ENCODE results near the gene MCF2L.

Gene MCF2L

GRCh38 chr13:113061796-113062425 is 92.9 kb downstream of the MCF2L start:
- no peak overlapping the region for H3K27ac ChIP-seq (ENCODE audit: low read length)
- no peak overlapping the region for H2AFZ ChIP-seq (ENCODE audit: low read depth, low read length)
- no peaks in the 10 kb centered on the region for H3K36me3 ChIP-seq (replicated peaks; ENCODE audit: low read depth, low read length)
- H3K4me3 ChIP-seq (ENCODE audit: low read length): no peak overlapping the region
- no peak overlapping the region for H3K4me2 ChIP-seq (ENCODE audit: low read length)
- H4K20me1 ChIP-seq (ENCODE audit: insufficient read depth, low read length): no peaks in the 10 kb centered on the region
- H3K4me1 ChIP-seq (ENCODE audit: low read length): no peaks in the 10 kb centered on the region
- H3K27me3 ChIP-seq (ENCODE audit: low read depth, low read length): no peaks in the 10 kb centered on the region
- H3K9me3 ChIP-seq (ENCODE audit: insufficient read depth, low read length): no peaks in the 10 kb centered on the region
- TF ChIP-seq EZH2phosphoT487 (IDR thresholded peaks at IDR 0.05; ENCODE audit: low read depth) (no peak), CTCF (IDR thresholded peaks at IDR 0.05; ENCODE audit: low read depth, low read length) (no peak)
- no peak overlapping the region for H3K9ac ChIP-seq (ENCODE audit: low read length)
- no peaks in the 10 kb centered on the region for H3K79me2 ChIP-seq (ENCODE audit: low read length)

GRCh38 chr13:113062691-113063090 is 93.7 kb downstream of the MCF2L start:
- no peak overlapping the region for H3K4me3 ChIP-seq (ENCODE audit: low read length)

GRCh38 chr13:113063091-113063491 is 94.1 kb downstream of the MCF2L start:
- Histone ChIP-seq H3K4me2 (ENCODE audit: low read length) (no peak overlapping the region), H3K27ac (ENCODE audit: low read length) (no peak overlapping the region), H3K36me3 (replicated peaks; ENCODE audit: low read depth, low read length) (no peaks in the 10 kb centered on the region), H3K9me3 (ENCODE audit: insufficient read depth, low read length) (no peaks in the 10 kb centered on the region), H3K4me1 (ENCODE audit: low read length) (no peaks in the 10 kb centered on the region), H3K4me3 (ENCODE audit: low read length) (no peak overlapping the region), H3K79me2 (ENCODE audit: low read length) (no peaks in the 10 kb centered on the region), H4K20me1 (ENCODE audit: insufficient read depth, low read length) (no peaks in the 10 kb centered on the region), H2AFZ (ENCODE audit: low read depth, low read length) (no peak overlapping the region), H3K27me3 (ENCODE audit: low read depth, low read length) (no peaks in the 10 kb centered on the region), H3K9ac (ENCODE audit: low read length) (no peak overlapping the region)
- TF ChIP-seq EZH2phosphoT487 (IDR thresholded peaks at IDR 0.05; ENCODE audit: low read depth) (no peak), CTCF (IDR thresholded peaks at IDR 0.05; ENCODE audit: low read depth, low read length) (no peak)

More at GRCh38 chr13:113062691-113063090, 93.7 kb downstream of the MCF2L start:
- H3K9ac ChIP-seq (ENCODE audit: low read length): no peak overlapping the region
- H3K36me3 ChIP-seq (replicated peaks; ENCODE audit: low read depth, low read length): no peaks in the 10 kb centered on the region
- no peaks in the 10 kb centered on the region for H3K79me2 ChIP-seq (ENCODE audit: low read length)
- TF ChIP-seq CTCF (IDR thresholded peaks at IDR 0.05; ENCODE audit: low read depth, low read length): no peak
- no peak for TF ChIP-seq EZH2phosphoT487 (IDR thresholded peaks at IDR 0.05; ENCODE audit: low read depth)
- no peaks in the 10 kb centered on the region for H3K9me3 ChIP-seq (ENCODE audit: insufficient read depth, low read length)
- no peak overlapping the region for H3K27ac ChIP-seq (ENCODE audit: low read length)
- no peaks in the 10 kb centered on the region for H4K20me1 ChIP-seq (ENCODE audit: insufficient read depth, low read length)
- H3K4me1 ChIP-seq (ENCODE audit: low read length): no peaks in the 10 kb centered on the region
- no peak overlapping the region for H3K4me2 ChIP-seq (ENCODE audit: low read length)
- no peaks in the 10 kb centered on the region for H3K27me3 ChIP-seq (ENCODE audit: low read depth, low read length)
- no peak overlapping the region for H2AFZ ChIP-seq (ENCODE audit: low read depth, low read length)

GRCh38 chr13:113064000-113064533 is 95.1 kb downstream of the MCF2L start:
- H3K27ac ChIP-seq (ENCODE audit: low read length): no peak overlapping the region
- H3K79me2 ChIP-seq (ENCODE audit: low read length): no peaks in the 10 kb centered on the region
- H3K9me3 ChIP-seq (ENCODE audit: insufficient read depth, low read length): no peaks in the 10 kb centered on the region
- no peak overlapping the region for H3K4me3 ChIP-seq (ENCODE audit: low read length)
- no peak overlapping the region for H3K9ac ChIP-seq (ENCODE audit: low read length)
- H3K4me1 ChIP-seq (ENCODE audit: low read length): no peaks in the 10 kb centered on the region
- no peak overlapping the region for H2AFZ ChIP-seq (ENCODE audit: low read depth, low read length)
- H3K27me3 ChIP-seq (ENCODE audit: low read depth, low read length): no peaks in the 10 kb centered on the region
- no peak overlapping the region for H3K4me2 ChIP-seq (ENCODE audit: low read length)
- H3K36me3 ChIP-seq (replicated peaks; ENCODE audit: low read depth, low read length): no peaks in the 10 kb centered on the region
- TF ChIP-seq CTCF (IDR thresholded peaks at IDR 0.05; ENCODE audit: low read depth, low read length): no peak
- H4K20me1 ChIP-seq (ENCODE audit: insufficient read depth, low read length): no peaks in the 10 kb centered on the region

Data from OCI-LY3 (cell line).